WERI-Rb-1 (cell line): ENCODE results near the gene LAMB2.

ENCODE experiments used
- DNase-seq: peaks from one replicate; pipeline ENCODE4 v3.0.0-alpha.2; 2020
- H3K27ac ChIP-seq: fragments of 250-450 bp; sonication (Bioruptor Pico); 2 replicates; pipeline ENCODE4 v1.5.1; 2020; ENCODE audit warnings: mild to moderate bottlenecking, moderate library complexity
- H3K27me3 ChIP-seq: fragments of 250-450 bp; sonication (Bioruptor Pico); 2 replicates; pipeline ENCODE4 v1.5.1; 2021; ENCODE audit warnings: mild to moderate bottlenecking, low read depth, moderate library complexity; ENCODE audit not compliant: insufficient read depth, severe bottlenecking
- H3K36me3 ChIP-seq: fragments of 250-450 bp; sonication (Bioruptor Pico); 2 replicates; pipeline ENCODE4 v1.5.1; 2020; ENCODE audit warnings: mild to moderate bottlenecking, moderate library complexity
- H3K4me3 ChIP-seq: 2 replicates; pipeline ENCODE4 v1.5.1; 2011; ENCODE audit warnings: low read depth, mild to moderate bottlenecking, control low read depth, low read length
- H3K9me3 ChIP-seq: fragments of 250-450 bp; sonication (Bioruptor Pico); 2 replicates; pipeline ENCODE4 v1.5.1; 2021; ENCODE audit warnings: mild to moderate bottlenecking, moderate library complexity; ENCODE audit not compliant: severe bottlenecking
- CTCF ChIP-seq: IDR thresholded peaks from 2 replicates; pipeline ENCODE4 v1.5.1; 2011; ENCODE audit warnings: low read depth, mild to moderate bottlenecking, control low read depth, inconsistent platforms, low read length

The LAMB2 gene

GRCh38 chr3:49076116-49076515, 56.7 kb downstream of the LAMB2 start:
- Histone ChIP-seq H3K36me3 (peaks cover 77% of the 10 kb centered on the region), H3K27me3 (no peaks in the 10 kb centered on the region)
- TF ChIP-seq CTCF = no peak

More at GRCh38 chr3:49076116-49076515, 56.7 kb downstream of the LAMB2 start:
- no peaks in the 10 kb centered on the region for H3K9me3 ChIP-seq
- H3K4me3 ChIP-seq = no peak overlapping the region
- no peak for DNase-seq
- H3K27ac ChIP-seq = no peak overlapping the region
